Inflammatory macrophage treated with lipopolysaccharide for 1 hour (primary cell): ENCODE results near the gene AP1M1.

Source experiments
- DNase-seq, 2 donors: peaks; one replicate each; pipeline ENCODE4 v3.0.0-alpha.2; 2020 to 2022

AP1M1 gene

GRCh38 chr19:16185768-16186123 is 12.0 kb upstream of the AP1M1 start:
- DNase-seq, result peak in 1 of 2 donors; percentile 34

- no peak for DNase-seq
These were observed 9.2 kb upstream of the AP1M1 start for GRCh38 chr19:16188521-16188920.

GRCh38 chr19:16190198-16190597 is 7.5 kb upstream of the AP1M1 start:
- no peak for DNase-seq

DNA sequence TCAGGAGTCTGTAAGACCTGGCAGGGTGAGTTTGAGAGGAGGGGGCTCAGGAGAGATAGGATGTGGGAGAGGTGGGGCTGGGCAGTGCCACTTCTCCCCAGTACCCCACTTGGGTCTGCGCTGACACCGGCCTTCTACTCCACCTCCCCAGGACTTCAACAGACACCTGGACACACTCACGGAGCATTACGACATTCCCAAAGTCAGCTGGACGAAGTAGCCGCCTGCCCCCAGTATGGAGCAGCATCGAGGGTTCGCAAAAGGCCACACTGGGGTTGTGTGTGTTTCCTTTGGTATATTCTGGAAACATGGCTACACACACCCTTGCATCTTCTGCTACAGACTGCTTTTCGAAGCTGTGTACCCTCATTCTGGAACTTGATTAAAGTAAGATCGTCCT is 7.0 kb upstream of the AP1M1 start:
- DNase-seq, result no peak

DNA sequence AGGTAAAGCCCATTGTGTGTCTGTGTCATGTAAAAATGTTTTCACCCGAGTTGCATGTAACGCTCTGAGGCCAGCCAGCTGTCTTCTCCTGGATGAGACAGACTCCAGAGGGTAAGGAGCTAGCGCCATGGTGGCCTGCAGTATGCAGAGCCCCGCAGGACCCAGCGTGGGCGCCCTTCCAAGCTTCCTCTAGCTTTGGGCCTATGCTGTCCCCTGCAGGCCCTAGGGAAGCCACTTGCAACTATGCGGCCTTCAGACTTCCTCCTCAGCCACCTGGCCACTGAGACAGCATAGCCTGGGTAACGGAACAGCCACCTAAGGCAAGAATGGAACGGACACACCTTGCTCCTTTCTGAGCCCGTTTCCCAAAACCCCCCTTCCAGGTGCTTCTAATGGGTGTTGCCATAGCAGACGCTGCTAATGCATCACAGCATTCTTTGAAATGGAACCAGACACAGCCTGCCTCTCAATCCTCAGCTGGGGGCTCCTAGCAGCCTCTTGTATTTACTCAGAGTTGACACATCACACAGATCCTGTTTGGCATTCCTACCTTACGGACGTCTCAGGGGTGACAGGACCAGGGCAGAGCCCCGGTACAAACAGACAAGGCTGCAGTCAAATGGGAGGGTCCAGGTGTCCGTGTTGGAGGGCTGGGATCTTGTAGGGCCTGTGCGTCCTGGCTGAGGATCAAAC is 6.3 kb upstream of the AP1M1 start:
- no peak for DNase-seq

- DNase-seq, result no peak
These were observed 4.2 kb upstream of the AP1M1 start for GRCh38 chr19:16193466-16193865.

- peak in 1 of 2 donors; percentile 14 for DNase-seq
These were observed 506 bp upstream of the AP1M1 start for GRCh38 chr19:16197188-16197621.

DNA sequence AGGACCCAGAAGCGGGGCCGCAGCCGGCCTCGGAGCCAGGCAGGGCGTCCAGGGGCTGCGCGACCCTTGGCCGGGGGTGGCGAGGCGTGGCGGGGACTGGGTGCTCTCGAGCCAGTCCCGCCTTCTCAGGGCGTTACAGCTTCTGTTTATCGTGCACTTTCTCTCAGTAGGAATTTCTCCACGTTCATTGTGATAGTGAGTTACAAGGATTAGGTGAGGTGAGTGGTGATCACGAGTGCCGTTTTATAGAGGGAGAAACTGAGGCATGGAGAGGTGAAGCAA is 600 bp downstream of the AP1M1 start:
- no peak for DNase-seq

GRCh38 chr19:16199275-16199932 is 1.7 kb downstream of the AP1M1 start:
- no peak for DNase-seq

GRCh38 chr19:16200038-16201010 is 2.6 kb downstream of the AP1M1 start:
- peak; percentile 18 to 57 for DNase-seq

- no peak for DNase-seq
These were observed 3.3 kb downstream of the AP1M1 start for GRCh38 chr19:16201011-16201391.

GRCh38 chr19:16202320-16203255 is 4.9 kb downstream of the AP1M1 start:
- DNase-seq, result no peak

DNA sequence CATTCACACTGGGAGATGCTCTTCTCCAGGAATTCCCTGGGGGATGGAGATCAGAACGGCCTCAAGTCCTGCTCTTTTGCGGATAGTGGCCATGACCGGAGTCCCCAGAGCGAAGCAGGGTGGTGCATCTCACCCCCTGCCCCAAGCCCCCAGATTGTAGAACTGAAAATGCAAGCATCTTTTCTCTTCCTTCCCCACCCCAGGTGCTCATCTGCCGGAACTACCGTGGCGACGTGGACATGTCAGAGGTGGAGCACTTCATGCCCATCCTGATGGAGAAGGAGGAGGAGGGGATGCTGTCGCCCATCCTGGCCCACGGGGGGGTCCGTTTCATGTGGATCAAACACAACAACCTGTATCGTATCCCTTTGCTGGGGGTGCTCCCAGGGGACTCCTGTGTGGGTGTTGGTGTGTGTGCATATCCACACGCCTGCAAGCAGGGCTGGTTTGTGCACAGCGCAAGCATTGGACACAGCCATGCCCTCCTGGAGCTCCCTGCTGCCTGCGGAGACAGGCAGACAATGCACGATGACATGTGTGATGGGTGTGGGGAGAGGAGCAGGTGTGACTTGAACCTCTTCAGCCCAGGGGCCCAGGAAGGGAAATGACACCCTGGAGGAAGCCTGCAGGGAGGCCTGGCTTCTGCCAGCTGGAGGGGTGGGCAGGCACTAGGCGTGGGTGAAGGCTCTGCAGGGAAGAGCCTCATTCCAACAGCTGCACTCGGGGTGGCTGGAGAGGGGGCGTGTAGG is 5.7 kb downstream of the AP1M1 start:
- no peak for DNase-seq

DNA sequence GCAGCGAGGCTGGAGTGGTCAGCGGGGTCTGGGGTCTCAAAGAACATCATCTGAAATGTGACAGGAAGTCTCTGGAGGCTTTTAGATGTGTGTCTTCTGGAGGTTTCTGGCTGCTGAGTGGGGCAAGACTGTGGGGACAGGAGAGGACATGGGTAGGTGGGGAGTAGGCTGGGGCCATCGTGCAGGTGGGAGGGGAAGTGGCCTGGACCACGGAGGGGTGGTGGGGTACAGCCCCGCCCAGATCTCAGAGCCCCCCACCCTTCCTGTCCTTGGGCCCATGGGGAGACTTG is 6.2 kb downstream of the AP1M1 start:
- DNase-seq, result no peak

DNA sequence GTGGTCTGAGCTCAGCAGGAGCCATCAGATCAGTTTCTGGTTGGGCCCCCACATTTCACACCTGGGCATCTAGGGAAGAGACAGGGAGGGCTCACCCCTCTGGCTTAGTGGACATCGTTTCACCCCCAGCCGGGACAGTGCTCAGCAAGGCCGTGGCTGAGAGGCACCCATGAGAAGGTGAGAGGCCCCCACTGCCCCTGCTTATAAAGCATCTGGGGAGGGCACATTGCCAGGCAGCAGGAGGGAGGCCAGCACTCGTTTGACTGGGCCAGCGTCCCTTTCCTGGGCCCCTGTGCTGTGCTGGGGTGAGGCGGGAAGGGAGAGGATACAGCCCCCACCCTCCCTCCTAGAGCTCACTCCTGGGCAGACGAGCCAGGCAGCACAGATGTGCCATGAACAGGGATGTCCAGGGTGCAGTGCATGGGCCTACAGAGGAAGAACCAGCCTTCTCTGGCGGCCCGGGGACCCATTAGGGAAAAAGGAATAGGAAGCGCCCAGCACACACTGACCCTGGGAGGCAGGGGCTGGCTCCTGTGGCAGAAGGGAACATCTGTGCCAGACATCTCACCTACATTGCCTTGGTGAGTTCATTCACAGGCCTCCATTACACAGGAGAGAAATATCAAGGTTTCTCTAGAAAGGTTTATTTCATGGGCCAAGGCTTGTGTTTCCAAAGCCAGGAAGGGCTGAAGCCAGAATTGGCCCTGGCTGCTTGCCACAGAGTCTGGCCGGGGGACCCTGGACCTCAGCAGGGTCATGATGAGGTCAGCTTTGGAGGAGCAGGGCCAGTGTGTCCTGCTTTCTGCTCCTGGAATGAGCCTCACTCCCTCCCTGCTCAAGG is 7.7 kb downstream of the AP1M1 start:
- DNase-seq, result no peak

DNA sequence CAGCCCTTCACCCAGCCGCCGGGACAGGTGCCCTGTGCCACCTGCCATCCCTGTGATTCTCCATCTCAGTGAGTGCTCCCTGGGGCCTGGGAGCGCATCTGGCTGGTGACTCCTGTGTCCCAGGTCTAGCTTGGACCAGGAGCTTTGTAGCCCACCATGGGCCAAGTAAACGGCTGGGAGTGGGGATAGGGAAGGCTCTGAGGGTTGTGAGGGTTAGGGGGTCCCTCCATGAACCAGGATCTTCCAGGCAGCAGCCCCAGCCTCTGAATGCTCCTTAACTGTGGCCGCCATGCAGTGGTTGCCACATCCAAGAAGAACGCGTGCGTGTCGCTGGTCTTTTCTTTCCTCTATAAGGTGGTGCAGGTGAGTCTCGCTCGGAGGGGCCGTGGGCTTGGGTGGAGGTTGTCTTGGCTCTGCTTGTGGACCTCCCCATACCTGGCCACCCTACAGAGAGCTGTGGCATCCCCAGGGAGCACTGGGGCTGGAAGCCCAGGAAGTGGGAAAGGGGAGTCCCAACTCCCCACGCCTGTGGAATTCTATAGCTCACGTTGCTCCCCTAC is 8.4 kb downstream of the AP1M1 start:
- DNase-seq, result no peak

GRCh38 chr19:16206637-16207036 is 8.9 kb downstream of the AP1M1 start:
- DNase-seq, result no peak

DNA sequence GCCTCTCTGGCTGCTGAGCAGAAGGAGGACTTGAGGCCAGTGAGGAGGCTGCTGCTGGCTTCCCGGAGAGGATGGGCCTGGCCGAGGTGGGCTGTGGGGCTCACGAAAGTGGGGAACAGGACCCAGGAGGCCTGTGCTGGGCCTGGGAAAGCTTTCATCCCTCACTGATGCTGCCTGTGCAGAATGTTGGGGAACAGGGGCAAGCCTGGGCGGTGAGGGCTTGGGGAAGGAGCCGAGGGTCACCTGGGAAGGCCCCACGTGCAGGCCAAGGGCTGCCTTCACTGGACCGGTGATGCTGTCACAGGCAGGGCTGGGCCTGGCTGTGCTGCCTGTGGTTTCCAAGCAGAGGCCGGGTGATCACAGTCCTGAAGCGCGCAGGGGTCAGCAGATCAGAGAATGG is 9.4 kb downstream of the AP1M1 start:
- no peak for DNase-seq

DNA sequence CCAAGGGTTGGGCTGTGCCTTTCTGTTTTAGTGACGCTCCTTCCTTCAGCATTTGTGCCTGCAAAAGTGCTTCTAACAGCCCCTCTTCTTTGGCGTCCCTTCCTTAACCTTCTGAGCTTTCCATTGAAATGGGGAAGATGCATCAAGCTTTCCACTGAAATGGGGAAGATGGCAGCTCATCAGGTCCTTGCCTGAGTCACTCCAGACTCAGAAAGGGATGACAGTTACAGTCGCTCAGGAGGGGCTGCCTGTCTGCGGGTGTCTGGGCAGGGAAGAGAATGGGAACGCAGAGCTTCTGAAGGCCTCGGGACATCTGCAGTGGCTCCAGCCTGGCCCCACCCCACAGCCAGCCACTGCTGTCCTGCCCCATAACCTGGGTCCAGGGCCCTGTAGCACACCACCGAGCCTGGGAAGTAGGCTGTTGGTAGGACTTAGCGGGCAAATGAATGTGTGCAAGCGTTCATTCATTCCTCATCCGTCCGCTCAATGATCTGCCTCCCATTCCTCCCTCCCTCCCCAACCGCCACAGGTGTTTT is 9.8 kb downstream of the AP1M1 start:
- no peak for DNase-seq

- no peak for DNase-seq
These were observed 10.5 kb downstream of the AP1M1 start for GRCh38 chr19:16208064-16208759.
